ENCODE data around the gene COL11A2. TPM values are rescaled to one million over a fixed set of nuclear protein-coding genes. Genes with fewer than 3 reads are reported as not detected.
"Not testable (repeated sequence)": the region's sequence is repeated elsewhere in the genome, so short reads cannot be mapped to it uniquely, and the experiment has no call there.

The COL11A2 gene
- polyA plus RNA-seq, 1 of the 3 experiments (the other 2 are of a cell fraction): 0.99 TPM

DNA sequence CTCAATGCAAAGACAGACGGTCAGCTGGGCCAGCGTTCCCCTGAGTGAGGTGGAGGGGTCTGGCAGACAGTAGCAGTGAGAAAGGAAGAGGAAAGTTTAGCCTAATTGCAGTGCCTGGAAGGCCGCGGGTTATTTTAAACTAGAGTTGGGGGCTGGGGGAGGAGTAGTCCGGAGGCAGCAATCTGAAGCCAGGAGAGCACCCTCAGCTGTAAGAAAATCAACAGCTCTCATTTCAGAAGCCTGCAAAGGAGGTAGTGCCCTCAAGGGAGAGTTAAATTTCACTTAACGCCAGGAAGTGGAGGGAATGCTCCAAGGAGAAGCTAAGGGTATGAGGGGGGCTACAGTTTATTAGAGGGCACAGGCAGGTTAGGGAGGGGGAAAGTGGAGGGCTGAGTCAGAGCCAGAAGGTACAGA lies 43.0 kb upstream of the COL11A2 start:
- H3K9me2 ChIP-seq: no peaks in the 10 kb centered on the region
- H3K27me3 ChIP-seq (ENCODE audit: insufficient read depth): peaks cover 79% of the 10 kb centered on the region
- ChIA-PET POLR2A (no interaction called here), CTCF (interaction anchor here (1.1 to 9.1 kb wide), 3 partner anchors 13 to 109 kb away, joined by 4 to 68 read pairs (median 6); no protein-coding TSS in a partner anchor)
- H2AFZ ChIP-seq (ENCODE audit: low read depth): no peak overlapping the region
- no peak overlapping the region for H3K9ac ChIP-seq
- no peaks in the 10 kb centered on the region for H3K79me2 ChIP-seq (ENCODE audit: insufficient read depth)
- no peak for TF ChIP-seq CHD2 (IDR thresholded peaks at IDR 0.05; ENCODE audit: low read length, partially characterized antibody)
- no peak for TF ChIP-seq ELF1 (IDR thresholded peaks at IDR 0.05)
- TF ChIP-seq FOXM1 (IDR thresholded peaks at IDR 0.05; ENCODE audit: low read depth): no peak
- TF ChIP-seq EP300 (IDR thresholded peaks at IDR 0.05; ENCODE audit: borderline replicate concordance in 1 of 2, low read depth in 1 of 2, low read length in 1 of 2): no peak
- no peaks in the 10 kb centered on the region for H3F3A ChIP-seq (replicated peaks; ENCODE audit: insufficient read depth)
- H3K4me3 ChIP-seq (ENCODE audit: low read depth in 2 of 2, low read length in 1 of 2): no peak overlapping the region
- H4K20me1 ChIP-seq (ENCODE audit: insufficient read depth): no peaks in the 10 kb centered on the region
- H3K36me3 ChIP-seq (replicated peaks in 1 of 2; ENCODE audit: control insufficient read depth in 1 of 2, insufficient read depth in 2 of 2, low read length in 1 of 2): no peaks in the 10 kb centered on the region
- H3K27ac ChIP-seq (ENCODE audit: low read depth in 2 of 2, low read length in 1 of 2): no peak overlapping the region
- WGBS (ENCODE audit: low lambda C conversion rate): 17% methylated on average over 6 of the region's 6 CpGs
- no peak overlapping the region for H3K4me2 ChIP-seq
- DNase-seq: no peak
- H3K9me3 ChIP-seq: no peaks in the 10 kb centered on the region
- H3K4me1 ChIP-seq (ENCODE audit: control insufficient read depth in 1 of 2, insufficient read depth in 2 of 2, low read depth in 1 of 2, low read length in 1 of 2): no peaks in the 10 kb centered on the region; a peak in 1 of 4 replicates

DNA sequence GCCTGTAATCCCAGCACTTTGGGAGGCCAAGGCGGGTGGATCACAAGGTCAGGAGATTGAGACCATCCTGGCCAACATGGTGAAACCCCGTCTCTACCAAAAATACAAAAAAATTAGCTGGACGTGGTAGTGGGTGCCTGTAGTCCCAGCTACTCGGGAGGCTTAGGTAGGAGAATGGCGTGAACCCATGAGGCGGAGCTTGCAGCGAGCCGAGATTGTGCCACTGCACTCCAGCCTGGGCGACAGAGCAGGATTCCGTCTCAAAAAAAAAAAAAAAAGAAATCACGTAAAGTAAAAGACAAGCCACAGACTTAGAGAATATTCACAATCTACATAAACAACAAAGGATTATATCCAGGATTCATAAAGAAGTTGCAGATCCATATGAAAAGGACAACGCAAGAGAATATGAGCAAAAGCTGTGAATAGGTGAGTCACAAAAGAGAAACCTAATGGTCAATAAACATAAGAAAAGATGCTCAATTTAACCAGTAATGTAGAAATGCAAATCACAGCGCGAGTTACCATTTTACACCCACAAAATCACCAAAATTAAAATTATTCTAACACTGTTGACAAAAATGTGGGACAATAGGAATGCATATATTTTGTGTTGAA lies 34.3 kb upstream of the COL11A2 start:
- H3F3A ChIP-seq (replicated peaks; ENCODE audit: insufficient read depth); H3K4me3 ChIP-seq (ENCODE audit: low read depth in 2 of 2, low read length in 1 of 2); H4K20me1 ChIP-seq (ENCODE audit: insufficient read depth); H3K36me3 ChIP-seq (replicated peaks in 1 of 2; ENCODE audit: control insufficient read depth in 1 of 2, insufficient read depth in 2 of 2, low read length in 1 of 2); H3K27ac ChIP-seq (ENCODE audit: low read depth in 2 of 2, low read length in 1 of 2); H3K79me2 ChIP-seq (ENCODE audit: insufficient read depth); H2AFZ ChIP-seq (ENCODE audit: low read depth); H3K9ac ChIP-seq; H3K4me1 ChIP-seq (ENCODE audit: control insufficient read depth in 1 of 2, insufficient read depth in 2 of 2, low read depth in 1 of 2, low read length in 1 of 2); DNase-seq; H3K4me2 ChIP-seq; POLR2A ChIA-PET; H3K9me2 ChIP-seq; H3K9me3 ChIP-seq: not testable (repeated sequence)
- CTCF ChIA-PET: interaction anchor here (1.2 to 4.7 kb wide), 3 partner anchors 20 to 65 kb away, joined by 4 to 26 read pairs (median 5); no protein-coding TSS in a partner anchor
- H3K27me3 ChIP-seq (ENCODE audit: insufficient read depth): peaks cover 57% of the 10 kb centered on the region
- 24% methylated on average over 14 of the region's 14 CpGs for WGBS (ENCODE audit: low lambda C conversion rate)

DNA sequence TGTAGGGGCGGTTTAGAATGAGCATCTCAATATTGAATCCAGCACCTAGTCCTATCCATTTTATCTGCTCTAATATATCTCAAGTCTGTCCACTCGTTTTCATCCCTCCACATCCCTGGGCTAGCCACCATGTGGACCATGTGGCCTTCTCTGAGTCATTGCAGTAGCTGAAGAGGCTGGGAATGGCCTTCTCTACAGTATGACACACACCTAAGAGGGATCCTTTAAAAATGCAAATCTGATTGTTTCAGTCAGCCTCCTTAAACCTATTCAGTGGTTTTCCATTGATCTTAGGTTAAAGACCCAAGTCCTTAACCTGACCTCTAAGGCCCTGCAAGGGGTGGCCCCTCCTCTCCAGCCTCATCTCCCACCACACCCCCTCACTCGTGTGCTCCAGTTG lies 25.4 kb upstream of the COL11A2 start:
- H3K4me1 ChIP-seq (ENCODE audit: control insufficient read depth in 1 of 2, insufficient read depth in 2 of 2, low read depth in 1 of 2, low read length in 1 of 2): peaks cover 2 to 13% of the 10 kb centered on the region in 2 experiments; a peak in 3 of 4 replicates
- no peaks in the 10 kb centered on the region for H4K20me1 ChIP-seq (ENCODE audit: insufficient read depth)
- ChIA-PET CTCF (interaction anchor here (1.1 to 1.5 kb wide), 2 partner anchors 9 to 21 kb away, joined by 4 to 5 read pairs; no protein-coding TSS in a partner anchor), POLR2A (no interaction called here)
- DNase-seq: no peak
- no peaks in the 10 kb centered on the region for H3K79me2 ChIP-seq (ENCODE audit: insufficient read depth)
- TF ChIP-seq ELF1 (IDR thresholded peaks at IDR 0.05): no peak
- TF ChIP-seq, protein P1, sequence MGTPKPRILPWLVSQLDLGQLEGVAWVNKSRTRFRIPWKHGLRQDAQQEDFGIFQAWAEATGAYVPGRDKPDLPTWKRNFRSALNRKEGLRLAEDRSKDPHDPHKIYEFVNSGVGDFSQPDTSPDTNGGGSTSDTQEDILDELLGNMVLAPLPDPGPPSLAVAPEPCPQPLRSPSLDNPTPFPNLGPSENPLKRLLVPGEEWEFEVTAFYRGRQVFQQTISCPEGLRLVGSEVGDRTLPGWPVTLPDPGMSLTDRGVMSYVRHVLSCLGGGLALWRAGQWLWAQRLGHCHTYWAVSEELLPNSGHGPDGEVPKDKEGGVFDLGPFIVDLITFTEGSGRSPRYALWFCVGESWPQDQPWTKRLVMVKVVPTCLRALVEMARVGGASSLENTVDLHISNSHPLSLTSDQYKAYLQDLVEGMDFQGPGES (IDR thresholded peaks at IDR 0.05; ENCODE audit: low read depth, low read length): no peak
- no peaks in the 10 kb centered on the region for H3K36me3 ChIP-seq (replicated peaks in 1 of 2; ENCODE audit: control insufficient read depth in 1 of 2, insufficient read depth in 2 of 2, low read length in 1 of 2)
- no peak overlapping the region for H2AFZ ChIP-seq (ENCODE audit: low read depth)
- no peaks in the 10 kb centered on the region for H3F3A ChIP-seq (replicated peaks; ENCODE audit: insufficient read depth)
- no peaks in the 10 kb centered on the region for H3K9me3 ChIP-seq
- 36% methylated on average over 3 of the region's 3 CpGs for WGBS (ENCODE audit: low lambda C conversion rate)
- peaks cover 9% of the 10 kb centered on the region; the same call in 1 of the 2 replicates for H3K27me3 ChIP-seq (ENCODE audit: insufficient read depth)
- no peak overlapping the region for H3K9ac ChIP-seq
- no peak overlapping the region for H3K4me2 ChIP-seq
- H3K4me3 ChIP-seq (ENCODE audit: low read depth in 2 of 2, low read length in 1 of 2): no peak overlapping the region
- no peaks in the 10 kb centered on the region for H3K9me2 ChIP-seq
- H3K27ac ChIP-seq (ENCODE audit: low read depth in 2 of 2, low read length in 1 of 2): no peak overlapping the region

All from SK-N-SH (cell line).